ENCODE data around the gene NSD2.

Gene NSD2

GRCh38 chr4:1945124-1945895 is 74.1 kb downstream of the NSD2 start:
- no peak for DNase-seq (ENCODE audit: low read depth, low spot score)

DNA sequence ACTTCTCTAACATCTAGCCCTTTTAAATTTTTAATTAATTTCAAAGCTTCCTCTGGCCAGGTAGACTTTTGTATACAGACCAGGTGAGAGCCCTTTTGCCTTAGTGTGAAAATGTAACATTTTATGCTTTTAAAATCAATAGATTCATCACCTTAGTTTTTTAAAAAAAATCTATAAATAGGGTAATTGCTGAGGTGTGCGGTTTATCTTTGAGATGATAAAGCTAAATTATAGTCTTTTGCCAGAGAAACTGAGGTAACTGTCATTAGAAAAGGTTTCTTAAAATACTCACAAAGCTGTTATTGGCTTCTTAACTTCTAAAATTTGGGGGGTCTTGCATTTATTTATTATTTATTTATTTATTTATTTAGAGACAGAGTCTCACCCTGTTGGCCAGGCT is 74.7 kb downstream of the NSD2 start:
- DNase-seq (ENCODE audit: low read depth, low spot score): no peak

- no peak for DNase-seq (ENCODE audit: low read depth, low spot score)
These were observed 77.0 kb downstream of the NSD2 start for GRCh38 chr4:1948232-1948631.

GRCh38 chr4:1948892-1949436 is 77.8 kb downstream of the NSD2 start:
- no peak for DNase-seq (ENCODE audit: low read depth, low spot score)

GRCh38 chr4:1950369-1950768 is 79.2 kb downstream of the NSD2 start:
- DNase-seq (ENCODE audit: low read depth, low spot score): no peak

DNA sequence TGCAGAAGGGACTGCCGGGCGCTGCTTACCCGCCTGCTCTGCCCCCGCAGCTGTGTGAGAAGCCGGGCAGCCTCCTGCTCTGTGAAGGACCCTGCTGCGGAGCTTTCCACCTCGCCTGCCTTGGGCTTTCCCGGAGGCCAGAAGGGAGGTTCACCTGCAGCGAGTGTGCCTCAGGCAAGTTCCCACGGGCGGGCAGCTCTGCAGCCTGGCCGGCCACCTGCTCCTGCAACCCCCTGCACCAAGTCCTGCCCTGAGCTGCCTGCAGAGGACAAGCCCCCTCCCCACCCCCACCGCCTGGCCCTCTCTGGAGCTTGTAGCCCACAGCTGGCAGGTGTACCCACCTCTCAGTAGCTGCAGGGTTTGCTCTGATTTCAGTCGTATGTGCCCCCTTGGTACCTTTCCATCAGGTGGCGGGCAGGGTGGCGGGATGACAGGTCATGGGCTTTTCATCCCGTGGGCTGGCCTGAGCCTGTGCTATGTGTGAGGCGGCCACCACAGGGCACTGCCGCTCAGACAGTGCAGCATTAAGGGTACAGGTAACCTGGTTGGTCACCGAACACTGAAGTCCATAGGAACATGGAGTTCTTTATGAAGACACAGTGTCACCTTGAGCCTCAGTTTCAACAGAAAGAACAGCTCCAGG is 81.0 kb downstream of the NSD2 start:
- DNase-seq (ENCODE audit: low read depth, low spot score): no peak

- no peak for DNase-seq (ENCODE audit: low read depth, low spot score)
These were observed 81.5 kb downstream of the NSD2 start for GRCh38 chr4:1952719-1953118.

DNA sequence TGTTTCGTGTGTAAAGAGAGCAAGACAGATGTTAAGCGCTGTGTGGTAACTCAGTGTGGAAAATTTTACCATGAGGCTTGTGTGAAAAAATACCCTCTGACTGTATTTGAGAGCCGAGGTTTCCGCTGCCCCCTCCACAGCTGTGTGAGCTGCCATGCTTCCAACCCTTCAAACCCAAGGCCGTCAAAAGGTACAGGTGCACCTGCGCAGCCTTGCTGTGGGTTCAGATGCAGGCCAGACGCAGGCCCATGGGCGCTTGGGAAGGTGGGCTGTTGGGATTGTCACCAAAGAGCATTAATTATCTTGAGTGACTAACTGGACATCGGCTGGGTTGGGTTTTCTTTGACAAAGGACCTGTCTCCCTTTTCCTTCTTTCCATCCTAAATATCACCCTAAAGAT is 82.1 kb downstream of the NSD2 start:
- DNase-seq (ENCODE audit: low read depth, low spot score): no peak

GRCh38 chr4:1956631-1957030 is 85.4 kb downstream of the NSD2 start:
- no peak for DNase-seq (ENCODE audit: low read depth, low spot score)

DNA sequence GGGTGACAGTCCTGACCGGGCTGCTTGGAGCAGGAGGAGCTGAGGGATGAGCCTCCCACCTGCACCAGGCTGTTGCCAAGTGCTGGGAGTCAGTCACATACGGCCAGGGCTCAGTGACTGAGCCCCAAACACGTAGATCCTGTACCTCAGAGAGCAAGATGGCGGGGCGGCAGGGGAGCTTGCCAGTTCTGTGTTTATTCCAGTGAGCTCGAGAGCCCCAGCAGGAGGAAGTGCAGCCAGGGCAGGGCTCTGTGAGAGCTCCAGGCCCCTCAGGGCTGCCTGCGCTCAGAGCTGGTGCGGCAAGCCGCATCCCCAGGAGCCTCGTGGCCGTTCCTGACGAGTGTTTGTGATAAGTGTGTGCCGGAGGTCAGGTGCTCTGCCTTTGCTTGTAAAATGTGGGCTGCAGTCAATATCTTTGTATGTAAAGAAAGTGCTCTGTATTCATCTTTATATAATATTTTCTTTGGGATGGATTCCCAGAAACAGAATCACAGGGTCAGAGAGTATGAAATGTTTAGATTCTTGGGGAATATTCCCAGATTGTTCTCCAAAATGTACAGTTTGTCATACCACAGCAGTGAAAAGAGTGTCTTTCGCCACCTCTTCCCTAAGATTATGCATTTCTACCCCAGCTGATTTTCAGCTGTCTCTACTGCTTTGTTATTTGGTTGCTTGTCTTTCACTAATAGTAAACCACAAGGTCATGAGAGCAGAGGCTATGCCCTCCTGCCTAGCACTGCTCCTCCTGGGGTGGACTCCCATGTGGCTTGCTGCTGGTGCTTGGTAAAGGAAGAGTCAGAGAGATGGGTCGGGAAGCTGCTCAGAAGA is 87.3 kb downstream of the NSD2 start:
- no peak for DNase-seq (ENCODE audit: low read depth, low spot score)

DNA sequence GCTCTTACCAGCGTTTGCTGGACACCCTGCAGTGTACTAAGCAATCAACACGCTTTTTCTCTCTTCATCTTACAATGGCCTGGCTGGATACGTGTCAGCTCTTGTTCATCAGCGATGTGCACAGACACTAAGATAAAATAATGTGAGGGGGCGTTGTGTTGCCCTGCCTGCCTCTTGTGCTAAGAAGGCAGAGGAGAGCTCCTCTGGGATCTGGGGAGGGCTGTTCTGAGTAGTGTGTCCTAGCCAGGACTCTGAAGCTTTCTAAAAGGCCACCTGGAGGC is 87.9 kb downstream of the NSD2 start:
- DNase-seq (ENCODE audit: low read depth, low spot score): no peak

DNA sequence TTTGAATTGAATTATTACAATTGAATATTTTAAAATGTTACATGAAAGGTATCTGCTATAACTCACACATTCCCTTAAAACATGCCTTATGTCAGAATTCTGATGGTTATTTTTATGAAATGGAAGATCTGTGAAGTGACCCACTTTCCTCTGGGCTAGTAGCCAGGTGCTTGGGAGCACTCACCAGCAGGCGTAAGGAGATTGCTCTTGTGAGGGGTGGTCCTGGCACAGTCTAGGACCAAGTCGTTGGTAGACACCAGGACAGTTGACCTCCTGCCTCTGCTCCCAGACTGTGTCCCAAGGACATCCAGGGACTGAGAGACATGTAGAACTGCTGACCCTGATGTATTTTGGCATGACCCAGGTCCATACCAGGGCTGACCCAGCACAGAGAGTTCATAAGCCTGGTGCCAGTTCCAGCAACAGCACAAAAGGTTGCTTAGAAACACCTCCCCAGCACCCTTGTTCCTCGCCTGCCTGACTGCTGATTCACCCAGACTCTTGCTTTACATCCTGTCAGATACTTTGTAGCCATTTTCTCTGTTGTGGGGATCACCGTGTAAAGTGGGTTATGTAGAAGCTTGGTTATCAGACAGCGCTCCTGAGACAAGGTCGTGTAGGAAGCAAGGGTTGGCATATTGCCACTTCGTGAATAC is 89.1 kb downstream of the NSD2 start:
- no peak for DNase-seq (ENCODE audit: low read depth, low spot score)

DNA sequence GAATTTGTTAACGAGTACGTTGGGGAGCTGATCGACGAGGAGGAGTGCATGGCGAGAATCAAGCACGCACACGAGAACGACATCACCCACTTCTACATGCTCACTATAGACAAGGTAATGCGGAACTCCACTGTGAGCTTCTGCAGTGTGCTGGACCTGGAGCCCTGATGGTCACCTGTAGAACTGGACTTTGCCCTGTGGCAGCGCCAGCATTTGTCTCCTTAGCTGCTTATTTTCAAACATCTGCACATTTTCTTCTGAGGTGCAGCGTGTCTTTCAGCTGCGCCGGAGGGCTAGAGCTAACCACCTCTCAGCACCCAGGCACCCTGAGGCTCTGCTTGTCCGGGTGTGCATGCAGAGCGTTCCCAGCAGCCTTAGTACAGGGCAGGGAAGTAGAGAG is 89.8 kb downstream of the NSD2 start:
- DNase-seq (ENCODE audit: low read depth, low spot score): no peak

- no peak for DNase-seq (ENCODE audit: low read depth, low spot score)
These were observed 90.4 kb downstream of the NSD2 start for GRCh38 chr4:1961563-1961962.

- DNase-seq (ENCODE audit: low read depth, low spot score): no peak
These were observed 91.8 kb downstream of the NSD2 start for GRCh38 chr4:1962980-1963379.

DNA sequence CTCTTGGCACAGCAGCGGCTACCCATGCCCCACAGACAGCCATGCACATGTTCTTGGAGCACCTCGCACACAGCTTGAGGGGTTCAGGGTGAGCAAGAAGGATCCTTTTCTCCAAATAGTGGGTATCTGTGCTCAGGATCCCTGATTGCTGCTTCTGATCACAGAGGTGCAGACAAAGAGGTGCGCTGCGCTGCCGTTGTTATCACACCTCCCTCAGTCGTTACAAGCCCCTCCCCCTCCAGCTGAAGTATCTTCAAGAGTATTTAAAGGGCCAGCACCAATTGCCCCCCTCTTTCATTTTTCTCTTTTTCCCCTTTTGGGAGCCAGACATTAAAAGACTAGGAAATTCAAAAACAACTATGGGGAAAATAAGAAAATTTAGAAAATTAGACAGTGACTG is 93.2 kb downstream of the NSD2 start:
- DNase-seq (ENCODE audit: low read depth, low spot score): no peak

DNA sequence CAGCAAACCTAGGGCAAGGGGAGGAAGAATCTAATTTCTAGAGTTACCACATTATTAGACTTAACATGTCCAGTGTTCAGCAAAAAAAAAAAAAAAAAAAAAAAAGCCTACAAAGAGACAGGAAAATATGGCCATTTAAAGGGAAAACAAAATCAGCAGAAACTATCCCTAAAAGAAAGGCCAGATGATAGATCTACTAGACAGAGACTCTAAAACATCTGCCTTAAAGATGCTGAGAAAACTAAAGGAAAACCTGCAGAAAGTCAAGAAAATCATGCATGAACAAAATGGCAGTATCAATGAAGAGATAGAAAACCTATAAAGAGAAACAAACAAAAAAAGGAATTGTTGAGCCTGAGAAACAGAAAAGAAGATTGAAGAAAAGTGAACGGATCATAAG is 93.8 kb downstream of the NSD2 start:
- no peak for DNase-seq (ENCODE audit: low read depth, low spot score)

GRCh38 chr4:1967512-1968149 is 96.4 kb downstream of the NSD2 start:
- DNase-seq (ENCODE audit: low read depth, low spot score): no peak

DNA sequence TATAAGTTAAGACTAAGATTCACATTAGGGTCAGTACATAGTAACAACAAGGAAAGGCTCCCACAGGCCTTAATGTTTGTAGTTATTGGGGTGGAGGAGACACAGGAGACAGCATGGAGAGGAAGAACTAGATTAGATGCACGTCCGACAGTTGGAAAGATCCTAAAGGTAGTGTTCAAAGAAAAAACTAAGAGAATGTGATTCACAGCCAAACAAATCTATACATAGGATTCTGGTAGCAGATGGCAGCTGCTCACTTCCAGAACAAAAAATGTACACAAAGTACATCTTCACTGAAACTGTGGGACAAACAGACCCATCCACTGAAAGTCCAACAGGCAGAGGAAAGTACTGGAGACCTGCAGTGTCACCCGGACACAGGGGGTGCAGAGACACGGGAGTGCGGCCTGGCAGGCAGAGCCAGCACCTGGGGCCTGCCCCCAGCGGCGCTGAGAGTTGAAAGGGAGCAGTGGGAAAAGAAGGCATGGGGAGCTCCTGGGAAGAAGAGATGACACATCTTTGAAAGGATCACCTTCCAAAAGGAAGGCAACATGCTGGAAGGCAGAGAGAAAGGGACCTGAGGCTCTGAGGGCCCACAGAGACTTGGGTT is 97.6 kb downstream of the NSD2 start:
- DNase-seq (ENCODE audit: low read depth, low spot score): no peak

DNA sequence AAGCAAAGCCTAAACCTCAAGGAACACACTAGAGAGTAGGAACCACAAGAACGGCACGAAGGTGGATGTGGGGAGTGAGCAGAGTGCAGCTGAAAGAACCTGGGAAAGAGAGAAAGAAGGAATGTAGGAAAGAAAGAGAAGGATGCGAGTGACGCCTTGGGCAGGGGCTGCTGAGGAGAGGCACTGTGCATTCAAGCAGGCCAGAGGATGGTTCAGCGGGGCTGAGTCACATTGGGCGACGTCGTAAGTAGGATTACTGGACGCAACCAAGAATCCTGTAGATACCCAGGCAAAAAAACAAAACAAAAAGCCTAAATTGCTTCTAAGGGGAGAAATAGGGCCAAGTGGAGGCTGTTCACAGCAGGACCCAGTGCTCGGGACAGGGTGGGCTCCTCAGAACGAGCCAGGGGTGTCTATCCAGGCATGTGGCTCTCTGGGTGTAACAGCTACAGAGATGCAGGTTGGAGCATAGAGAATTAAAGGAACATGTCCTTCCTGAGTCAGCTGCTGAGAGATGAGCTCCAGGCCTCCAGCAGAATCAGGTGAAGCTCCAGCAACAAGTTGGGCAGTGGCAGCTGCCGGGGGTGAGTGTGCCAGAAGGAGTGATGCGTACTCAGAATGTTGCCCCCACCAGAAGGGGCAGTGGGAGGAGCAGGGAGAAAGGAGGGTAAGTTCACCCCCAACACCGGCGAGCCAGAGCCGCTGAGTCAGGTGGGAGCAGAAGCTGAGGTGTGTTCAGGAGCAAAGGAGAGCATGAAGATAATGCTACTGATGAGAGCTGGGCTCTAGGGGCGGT is 98.9 kb downstream of the NSD2 start:
- DNase-seq (ENCODE audit: low read depth, low spot score): no peak
